Activated CD4-positive, alpha-beta T cell treated with anti-CD3 and anti-CD28 coated beads, Interleukin-2, amount 50 U/mL, for 4 hours (primary cell): ENCODE results near the gene YIF1A.
A peak's percentile ranks its signal among the peaks of the same experiment; 100 is the strongest.
"Not testable (repeated sequence)": the region's sequence is repeated elsewhere in the genome, so short reads cannot be mapped to it uniquely, and the experiment has no call there.

Source experiments
- DNase-seq, 2 experiments: peaks; one replicate each; pipeline ENCODE4 v3.0.0-alpha.2; 2020

YIF1A gene

DNA sequence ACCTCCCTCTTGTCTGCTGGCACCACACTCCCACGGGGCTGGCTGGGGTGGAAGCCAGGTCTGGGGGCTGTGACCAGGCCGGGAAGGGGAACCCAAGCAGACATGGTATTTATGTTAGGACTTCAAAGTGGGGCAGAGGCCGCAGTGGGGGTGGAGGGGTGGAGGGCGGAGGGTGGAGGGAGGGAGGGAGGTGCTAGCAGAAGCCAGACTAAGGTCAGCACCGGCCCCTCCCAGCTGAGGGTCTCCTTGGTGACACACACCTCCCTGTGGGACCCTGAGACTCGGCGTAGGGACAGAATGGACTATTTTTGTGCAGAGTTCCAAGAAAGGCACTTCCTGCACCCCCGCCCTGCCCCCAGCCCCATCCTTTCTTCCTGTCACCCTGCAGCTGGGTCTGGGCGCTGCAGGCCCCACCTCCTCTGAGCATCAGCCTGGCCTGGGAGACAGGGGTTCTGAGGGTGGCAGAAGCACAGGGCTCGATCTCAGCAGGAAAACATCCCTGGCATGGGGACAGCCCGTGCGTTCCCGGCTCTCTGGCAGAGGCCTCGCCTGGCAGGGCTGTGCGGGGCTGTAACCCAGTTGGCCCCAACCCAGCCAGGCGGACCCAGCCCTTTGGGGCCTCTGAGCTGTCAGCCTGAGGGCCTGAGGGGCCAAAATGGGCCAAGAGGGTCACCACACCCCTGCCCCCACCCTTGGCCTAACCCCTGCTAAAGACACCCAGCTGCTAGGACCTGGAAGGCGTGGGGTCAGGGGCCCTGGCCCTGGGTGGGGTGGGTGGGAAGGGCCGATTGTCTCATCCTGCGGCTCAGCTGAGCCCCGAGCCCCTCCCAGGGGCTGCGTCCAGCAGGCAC is 37.5 kb upstream of the YIF1A start:
- DNase-seq = no peak

DNA sequence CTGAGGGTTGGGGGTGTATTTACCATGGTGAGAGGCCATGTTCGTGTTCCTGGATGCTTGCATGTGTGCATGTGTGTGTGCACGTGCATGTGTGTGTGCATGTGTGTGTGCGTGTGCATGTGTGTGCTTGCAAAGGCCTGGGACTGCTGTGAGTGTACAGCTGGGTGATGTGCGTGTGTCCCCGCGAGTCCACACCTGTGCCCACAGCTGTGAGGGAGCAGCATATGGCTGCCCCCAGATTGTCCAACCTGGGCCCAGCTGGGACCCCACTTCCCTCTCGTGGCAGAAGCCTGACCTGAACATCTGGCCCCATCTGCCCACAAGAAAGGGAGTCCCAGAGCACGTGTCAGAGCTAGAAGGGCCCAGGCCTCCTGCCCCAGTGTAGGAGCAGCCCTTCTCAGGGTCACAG is 36.3 kb upstream of the YIF1A start:
- DNase-seq = no peak

DNA sequence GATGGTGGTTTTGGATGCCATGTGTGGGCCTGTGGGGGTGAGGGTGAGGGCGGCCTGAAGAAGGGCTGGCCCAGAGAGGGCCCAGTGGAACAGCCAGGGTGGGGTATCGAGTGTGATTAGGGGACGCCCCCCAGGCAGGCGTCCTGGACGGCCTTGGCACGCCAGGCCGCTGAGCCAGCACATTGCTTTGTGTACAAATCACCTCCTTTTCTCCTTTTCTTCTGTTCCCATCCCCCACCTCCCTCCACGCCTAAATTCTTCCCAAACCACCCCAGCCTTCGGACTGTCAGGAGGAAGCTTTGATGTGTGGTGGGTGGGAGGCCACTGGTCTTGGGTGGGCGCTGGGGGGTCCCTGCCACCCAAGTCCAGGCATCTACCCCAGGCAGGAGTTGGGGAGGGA is 35.7 kb upstream of the YIF1A start:
- no peak for DNase-seq

DNA sequence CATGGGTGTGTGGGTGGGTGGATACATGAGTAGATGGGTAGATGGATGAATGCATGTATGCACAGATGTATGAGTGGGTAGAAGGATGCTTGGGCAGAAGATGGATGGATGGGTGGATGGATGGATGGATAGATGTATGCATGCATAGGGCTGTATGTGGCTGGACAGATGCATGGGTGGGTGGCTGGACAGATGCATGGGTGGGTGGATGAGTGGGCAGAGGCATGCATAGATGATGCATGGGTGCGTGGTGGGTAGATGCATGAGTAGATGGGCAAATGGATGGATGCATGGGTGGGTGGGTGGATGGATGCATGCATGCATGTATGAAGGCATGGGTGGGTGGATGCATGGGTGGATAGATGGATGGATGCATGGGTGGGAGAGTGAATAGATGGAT is 34.7 kb upstream of the YIF1A start:
- DNase-seq = no peak

DNA sequence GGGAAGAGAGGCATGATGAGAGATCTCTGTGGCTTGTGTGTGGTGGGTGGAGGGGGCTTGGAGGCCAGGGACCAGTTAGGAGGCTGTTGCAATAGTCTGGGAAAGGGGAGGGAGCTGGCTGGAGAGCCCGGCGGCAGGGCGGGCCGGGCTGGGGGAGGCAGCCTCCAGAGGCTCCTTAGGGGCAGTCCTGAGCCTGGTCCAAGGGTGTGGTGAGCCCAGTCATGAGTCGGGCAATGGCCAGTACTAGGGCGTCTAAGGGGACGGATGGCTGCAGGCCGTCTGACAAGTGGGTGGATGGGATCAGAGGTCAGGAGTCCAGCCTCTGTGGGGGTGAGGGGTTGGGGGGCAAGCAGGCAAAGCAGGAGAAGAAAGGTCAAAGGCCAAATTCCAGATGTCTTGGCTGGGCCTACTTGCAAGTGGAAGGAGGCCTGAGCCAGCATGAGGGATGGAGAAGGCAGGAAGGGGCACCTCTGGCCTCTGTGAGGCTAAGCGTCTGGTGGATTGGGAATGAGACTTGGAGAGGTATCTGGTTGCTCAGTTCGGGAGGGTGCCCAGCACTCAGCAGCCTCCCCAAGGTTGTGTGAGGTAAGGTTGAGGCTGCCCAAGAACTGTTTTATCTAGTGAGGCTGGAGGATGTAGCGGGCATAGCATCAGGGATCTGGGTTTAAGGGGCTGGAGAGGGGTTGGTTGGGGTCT is 33.9 kb upstream of the YIF1A start:
- no peak for DNase-seq

DNA sequence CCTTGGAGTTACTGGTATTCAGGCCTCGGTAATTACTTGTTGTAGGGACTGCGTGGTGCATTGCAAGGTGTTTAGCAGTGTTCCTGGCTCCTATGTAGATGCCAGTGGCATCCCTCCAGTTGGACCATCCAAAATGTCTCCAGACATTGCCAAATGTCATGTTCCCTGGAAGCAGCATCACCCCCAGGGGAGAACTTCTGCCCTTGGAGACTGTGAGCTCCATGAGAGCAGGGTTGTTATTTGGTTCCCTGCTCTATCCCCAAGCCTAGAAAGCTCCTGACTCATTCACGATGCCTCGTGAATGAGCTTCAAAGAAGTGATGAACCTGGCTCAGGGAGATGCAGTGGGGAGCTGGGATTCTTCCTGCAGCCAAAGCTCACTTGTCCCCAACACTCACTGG is 32.7 kb upstream of the YIF1A start:
- DNase-seq = no peak

DNA sequence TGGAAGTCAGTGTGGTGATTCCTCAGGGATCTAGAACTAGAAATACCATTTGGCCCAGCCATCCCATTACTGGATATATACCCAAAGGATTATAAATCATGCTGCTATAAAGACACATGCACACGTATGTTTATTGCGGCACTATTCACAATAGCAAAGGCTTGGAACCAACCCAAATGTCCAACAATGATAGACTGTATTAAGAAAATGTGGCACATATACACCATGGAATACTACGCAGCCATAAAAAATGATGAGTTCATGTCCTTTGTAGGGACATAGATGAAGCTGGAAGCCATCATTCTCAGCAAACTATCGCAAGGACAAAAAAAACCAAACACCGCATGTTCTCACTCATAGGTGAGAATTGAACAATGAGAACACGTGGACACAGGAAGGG is 31.8 kb upstream of the YIF1A start:
- DNase-seq = not testable (repeated sequence)

DNA sequence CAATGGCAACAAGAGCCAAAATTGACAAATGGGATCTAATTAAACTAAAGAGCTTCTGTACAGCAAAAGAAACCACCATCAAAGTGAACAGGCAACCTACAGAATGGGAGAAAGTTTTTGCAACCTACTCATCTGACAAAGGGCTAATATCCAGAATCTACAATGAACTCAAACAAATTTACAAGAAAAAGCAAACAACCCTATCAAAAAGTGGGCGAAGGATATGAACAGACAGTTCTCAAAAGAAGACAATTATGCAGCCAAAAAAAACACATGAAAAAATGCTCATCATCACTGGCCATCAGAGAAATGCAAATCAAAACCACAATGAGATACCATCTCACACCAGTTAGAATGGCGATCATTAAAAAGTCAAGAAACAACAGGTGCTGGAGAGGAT is 31.3 kb upstream of the YIF1A start:
- DNase-seq = not testable (repeated sequence)

DNA sequence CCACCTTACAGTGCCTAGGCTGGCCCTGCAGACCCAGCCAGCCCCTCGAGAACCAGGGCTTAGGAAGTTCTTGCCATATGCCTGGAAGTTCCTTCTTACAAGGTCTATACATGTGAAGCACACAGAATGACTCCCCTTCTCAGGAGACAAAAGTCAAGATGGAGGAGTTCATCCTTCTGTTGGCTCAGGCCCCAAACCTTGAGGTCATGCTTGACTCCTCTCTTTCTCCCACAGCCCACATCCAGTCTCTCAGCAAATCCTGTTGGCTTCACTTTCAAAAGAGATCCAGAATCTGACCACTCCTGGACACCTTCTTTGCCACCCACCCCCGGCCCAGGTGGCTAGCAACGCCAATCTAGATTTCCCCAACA is 29.6 kb upstream of the YIF1A start:
- no peak for DNase-seq

DNA sequence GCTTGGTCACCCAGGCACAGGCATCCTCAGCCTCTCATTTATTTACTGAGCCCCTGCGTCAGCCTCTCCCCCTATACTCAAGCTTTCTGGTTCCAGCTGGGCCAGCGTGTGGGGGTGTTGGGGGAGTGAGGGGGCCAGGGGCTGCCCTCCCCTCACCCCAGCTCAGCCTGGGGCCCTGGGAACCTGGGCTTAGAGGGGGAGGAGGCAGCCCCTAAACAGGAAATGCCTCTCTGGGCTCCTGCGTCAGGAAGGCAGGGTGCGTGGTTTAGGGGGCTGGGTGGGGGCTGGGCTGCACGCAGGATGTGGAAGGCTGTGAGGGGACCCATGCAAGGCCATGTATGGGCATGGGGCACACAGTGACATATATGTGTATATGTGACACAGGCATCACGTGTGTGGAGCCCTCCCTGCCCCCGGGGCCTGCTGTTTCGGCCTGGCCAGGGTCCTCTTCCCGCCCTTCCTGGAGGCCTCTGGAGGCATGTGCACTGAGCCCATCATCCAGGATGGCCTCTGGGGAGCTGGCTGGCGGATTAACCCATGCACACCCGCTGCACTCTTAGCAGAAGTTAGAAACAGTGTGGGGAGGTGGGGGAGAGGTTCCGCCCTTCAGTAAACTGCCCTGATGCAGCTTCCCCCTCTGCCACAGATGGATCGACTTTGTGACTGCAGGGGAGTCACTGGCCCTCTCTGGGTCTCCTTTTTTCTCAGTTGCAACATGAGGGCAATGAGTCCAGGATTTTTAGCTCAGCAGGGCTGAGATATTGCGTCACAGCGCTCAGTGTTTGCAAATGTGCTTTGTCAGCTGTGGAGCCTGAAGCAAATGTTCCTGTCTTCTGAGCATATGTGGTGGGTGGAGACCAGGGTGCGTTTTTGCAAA is 29.0 kb upstream of the YIF1A start:
- no peak for DNase-seq

DNA sequence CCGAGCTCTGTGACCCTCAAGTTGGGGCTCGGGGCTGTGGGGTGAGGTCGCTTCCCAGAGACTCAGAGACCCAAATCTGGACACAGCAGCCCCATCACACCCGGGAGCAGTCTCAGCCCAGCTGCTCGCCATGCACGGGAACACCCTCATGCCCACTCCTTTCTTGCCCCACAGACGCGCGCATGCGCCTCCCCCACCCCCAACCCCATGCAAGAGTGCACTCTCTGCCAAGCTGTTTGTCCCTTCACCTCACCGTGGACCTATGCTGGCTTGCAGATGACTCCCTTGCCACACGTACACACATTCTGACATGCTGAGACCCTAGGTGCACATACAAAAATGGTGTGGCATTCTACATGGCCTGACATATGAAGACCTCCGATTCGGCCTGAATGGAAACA is 28.4 kb upstream of the YIF1A start:
- DNase-seq = peak in 1 of 2 experiments; percentile 17

DNA sequence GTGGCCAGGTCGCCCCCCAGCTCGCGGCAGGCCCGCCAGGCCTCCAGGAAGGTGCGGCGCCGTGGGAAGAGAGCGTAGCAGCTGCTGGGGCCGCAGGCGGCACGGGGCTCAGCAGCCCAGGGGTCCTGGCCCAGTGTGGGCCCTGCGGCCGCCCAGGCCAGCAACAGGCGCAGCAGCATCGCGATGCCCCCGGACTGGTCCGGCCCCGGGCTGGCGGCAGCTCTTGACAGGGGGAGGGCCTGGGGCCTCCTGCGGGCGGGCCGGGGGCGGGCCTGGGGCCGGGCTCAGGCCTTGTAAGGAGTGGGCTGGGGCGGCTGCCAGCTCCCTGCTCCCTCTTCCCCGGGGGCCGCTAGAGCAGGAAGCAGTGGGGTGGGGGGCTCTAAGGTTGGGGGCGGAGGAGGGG is 27.9 kb upstream of the YIF1A start, which contains the start of gene CD248:
CD248 (minus strand) TSS at position 196 of the 403 bp plus-strand sequence; CDS start at position 179, 17 bp downstream.
- no peak for DNase-seq

DNA sequence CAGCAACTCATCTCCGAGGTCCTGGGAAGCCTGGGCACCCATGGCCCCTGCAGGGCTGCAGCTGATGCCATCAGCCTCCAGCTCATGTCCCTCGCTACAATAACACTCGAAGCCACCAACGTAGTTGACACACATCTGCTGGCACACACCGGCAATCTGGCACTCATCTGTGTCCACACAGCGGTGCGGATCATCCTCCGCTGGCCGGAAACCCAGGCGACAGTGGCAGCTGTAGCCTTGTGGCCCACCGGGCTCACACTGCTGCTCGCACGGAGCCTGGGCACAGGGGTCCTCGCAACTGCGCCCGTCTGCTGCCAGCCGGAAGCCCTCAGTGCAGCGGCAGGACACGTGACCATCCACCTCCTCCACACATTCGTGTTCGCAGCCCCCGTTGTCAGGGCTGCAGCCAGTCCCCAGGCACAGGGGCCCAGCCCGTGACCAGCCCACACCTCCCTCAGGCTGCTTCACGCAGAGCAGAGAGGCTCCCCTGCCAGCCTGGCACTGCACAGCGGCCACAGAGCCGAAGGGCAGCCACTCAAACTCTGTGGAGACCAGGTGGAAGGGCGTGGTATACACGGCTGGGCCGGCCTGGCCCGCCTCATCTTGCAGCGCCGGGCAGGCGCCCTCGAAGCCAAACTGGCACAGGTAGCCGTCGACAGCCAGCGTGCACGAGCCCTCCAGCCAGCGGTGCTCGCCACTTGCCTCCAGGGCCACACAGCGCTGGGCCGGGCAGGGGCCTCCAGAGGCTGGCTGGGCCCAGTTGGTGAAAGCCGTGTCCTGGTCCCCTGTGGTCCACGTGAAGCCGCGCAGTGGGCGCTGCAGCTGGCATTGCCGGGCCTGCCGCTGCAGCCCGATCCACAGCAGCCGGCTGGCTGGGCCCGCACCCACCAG is 27.2 kb upstream of the YIF1A start:
- DNase-seq = no peak

DNA sequence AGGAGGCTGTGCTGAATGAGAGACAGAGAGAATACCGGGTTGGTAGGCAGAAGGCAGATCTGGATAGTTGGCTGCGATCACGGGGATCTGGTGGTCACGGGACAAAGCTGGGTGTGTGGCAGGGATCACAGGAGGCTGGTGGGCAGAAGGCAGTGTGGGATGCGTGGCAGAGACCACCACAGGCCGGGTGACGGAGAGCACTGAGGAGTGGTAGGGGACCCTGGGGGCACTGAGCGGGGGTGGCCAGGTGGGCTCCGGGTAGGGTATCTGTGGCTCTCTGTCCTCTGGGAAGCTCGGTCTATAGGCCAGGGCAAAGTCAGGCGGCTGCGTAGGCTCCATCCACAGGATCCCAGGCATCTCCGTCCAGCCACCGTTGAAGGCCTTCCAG is 26.5 kb upstream of the YIF1A start:
- no peak for DNase-seq

DNA sequence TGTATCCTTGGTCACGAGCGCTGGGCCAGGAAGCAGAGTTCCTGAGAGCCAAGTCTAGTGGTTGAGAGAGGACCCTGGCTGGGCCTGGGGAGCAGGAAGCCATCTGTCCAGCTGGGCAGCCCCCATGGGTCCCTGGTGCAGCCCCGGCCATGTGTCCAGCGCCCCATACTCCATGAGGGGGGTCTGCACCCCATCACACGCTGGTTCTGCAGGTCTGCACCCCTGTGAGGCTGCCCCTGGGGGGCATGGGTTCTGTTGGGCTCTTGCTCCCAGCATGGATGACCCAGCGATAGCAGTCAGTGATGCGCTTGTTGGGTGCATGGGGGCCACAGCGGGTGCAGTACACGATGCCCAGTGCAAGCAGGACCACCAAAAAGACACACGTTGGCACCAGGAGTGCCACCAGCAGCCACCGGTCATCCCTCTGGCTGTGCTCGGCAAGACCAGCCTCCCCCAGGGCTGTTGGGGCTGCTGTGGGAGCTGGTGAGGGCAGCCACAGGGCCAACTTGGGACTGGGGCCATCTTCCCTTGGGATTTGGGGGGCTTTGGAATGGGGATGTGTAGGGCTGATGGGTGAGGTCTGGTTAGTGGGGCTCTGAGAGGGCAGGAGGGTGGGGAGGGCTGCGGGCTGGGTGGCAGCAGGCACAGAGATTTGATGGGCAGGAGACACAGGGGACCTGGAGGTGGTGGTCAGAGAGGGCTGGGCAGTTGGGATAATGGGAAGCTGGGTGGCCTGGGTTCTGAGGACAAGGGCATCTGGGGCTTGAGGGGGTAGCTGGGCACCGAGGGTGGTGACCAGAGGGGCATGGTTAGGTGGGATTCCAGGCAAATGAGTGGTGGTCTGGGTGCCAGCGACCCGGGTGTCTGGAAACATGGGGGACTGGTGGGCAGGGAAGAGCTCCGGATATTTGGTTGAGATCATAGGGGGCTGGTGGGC is 25.9 kb upstream of the YIF1A start:
- DNase-seq = no peak

DNA sequence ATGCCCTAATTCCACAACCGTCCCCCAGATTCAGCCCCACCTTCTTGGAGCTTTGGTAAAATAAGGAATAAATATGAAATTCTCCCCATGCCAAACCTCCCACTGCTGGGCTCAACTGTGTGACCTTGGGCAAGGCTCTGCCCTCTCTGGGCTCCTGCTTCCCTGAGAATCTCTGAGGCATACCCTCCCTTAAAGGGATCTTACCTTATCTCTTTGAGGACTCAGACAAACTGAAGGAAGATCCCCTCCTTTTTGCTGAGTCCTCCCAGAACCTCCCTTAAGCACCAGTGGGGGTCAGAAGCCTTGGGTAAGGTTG is 25.2 kb upstream of the YIF1A start:
- DNase-seq = no peak

DNA sequence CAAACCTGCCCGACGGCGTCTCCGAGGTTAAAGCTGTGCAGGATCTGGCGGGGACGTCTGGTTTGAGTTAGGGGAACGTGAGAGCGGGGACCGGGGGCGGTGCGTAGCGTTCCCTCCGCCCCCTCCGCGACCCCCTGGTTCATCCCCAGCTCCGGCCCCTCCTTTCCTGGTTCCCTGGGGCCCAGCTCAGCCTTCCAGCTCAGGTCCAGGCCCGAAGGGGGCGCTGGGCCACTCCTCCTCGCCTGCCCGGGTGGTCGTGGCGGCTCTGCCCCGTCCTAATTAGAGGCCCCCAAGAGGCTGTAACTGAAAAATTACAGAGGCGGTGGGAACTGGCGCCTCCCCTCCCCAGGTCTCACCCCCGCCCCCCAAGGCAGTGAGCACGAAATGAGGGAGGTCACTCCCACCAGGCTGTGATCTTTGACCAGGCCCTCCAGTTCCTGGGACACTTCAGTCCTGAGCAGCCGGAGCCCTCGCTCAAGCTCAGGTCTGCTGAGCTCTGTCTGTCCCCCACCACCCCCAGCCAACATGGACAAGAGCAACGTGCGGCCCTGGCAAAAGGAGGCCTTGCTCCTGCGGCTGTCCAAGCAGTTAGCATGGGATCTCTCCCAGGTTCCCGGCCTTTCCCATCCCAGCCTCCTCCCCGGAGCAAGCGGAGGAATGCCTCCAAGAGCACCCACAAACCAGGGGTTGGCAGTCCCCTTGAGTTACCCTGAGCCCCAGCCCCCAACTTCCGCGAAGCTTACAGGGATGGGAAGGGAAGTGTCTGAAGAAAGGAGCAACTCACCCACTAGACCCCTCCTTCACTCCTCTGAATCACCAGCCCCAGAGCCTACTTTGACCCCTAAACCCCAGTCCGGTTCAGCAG is 24.6 kb upstream of the YIF1A start:
- no peak for DNase-seq

DNA sequence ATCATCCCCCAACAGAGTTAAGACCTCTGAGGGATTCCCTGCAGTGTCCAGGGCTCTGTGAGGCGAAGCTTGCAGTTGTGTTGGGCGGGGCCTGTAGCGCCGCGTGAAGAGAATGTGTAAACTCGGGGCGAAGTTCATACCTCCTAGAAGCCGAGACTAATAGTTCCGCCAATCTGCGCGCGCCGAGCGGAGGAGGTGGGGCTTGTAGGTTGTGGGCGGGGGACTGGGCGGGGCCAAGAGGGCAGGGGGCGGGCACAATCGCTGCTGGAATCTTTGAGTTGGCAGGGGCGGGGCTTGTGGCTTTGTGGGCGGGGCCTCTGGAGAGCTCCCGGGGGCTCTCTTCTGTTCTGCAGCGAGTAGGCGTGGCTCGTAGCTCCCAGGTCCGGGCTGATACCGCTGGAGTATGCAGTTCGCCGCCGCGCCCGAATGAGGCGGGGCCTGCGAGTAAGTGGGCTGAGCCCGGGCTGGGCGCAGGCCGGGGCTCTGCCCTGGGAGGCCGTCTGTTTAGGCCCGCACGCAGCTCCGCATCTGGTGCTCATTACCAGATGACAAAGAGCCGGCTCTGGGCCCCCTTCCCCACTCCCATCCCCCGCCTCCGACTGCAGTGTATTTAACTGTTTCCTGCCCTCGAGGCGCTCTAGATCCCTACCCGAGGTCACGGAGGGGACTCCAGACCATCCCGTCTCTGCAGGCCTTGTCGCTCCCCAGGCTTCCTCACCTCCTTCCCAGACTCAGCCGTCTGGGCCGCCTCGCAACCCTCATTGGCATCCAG is 23.8 kb upstream of the YIF1A start:
- DNase-seq = peak; percentile 97 to 98

DNA sequence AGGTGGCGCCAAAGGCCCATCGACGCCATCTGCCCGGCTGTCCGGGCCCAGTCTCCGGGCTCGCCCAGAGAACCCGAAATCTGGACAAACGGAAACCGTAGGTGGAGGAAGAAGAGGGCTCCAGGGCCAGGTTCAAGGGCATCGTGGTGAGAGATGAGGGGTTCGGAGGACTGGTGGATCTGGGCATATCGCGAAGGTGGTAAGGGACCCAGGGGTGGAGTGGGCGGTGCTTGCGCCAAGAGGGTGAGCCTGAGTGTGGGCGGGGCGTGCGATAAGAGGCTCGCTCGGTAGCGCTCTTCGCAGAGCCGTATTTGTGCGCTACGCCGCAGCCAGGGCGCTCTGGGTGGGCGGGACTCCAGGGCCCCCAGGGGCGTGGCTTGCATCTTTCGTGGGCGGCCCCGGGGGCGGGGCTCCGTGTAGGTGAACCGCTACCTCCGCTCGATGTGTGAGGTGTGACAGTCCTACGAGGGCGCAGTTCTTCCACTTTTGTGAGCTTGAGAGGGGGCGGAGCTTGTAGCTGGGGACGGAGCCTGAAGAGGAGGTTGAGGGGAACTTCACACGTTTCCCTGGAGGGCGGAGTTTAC is 23.1 kb upstream of the YIF1A start:
- peak; percentile 94 for DNase-seq
